Esophagus squamous epithelium (tissue), 5 donors: ENCODE measurements around the gene ZNF609. TPM values are rescaled to one million over a fixed set of nuclear protein-coding genes. Genes with fewer than 3 reads are reported as not detected.

Experiments used
- DNase-seq: peaks from one replicate; lab custom pipeline; 2025; lab: John Stamatoyannopoulos, UW
- H3K27ac ChIP-seq, 4 donors: fragments of 200-600 bp; sonication (generic); one replicate each; pipeline ENCODE4 v1.5.1; 2016 to 2019; ENCODE audit warnings: mild to moderate bottlenecking in 1 of 4
- H3K27me3 ChIP-seq, 4 donors: fragments of 200-600 bp; sonication (generic); 1 replicate in 3 of 4; 2 replicates in 1 of 4; pipeline versions ENCODE4 v1.5.1 to v1.6.0; 2017 to 2021; ENCODE audit warnings: antibody characterized with exemption in 1 of 4
- H3K36me3 ChIP-seq, 3 donors: fragments of 200-600 bp; sonication (generic); one replicate each; pipeline ENCODE4 v1.5.1; 2016 to 2019
- H3K4me1 ChIP-seq, 3 donors: fragments of 200-600 bp; sonication (generic); one replicate each; pipeline ENCODE4 v1.5.1; 2017 to 2019
- H3K4me3 ChIP-seq, 4 donors: fragments of 200-600 bp; sonication (generic); 1 replicate in 3 of 4; 2 replicates in 1 of 4; pipeline ENCODE4 v1.5.1; 2016 to 2019; ENCODE audit warnings: mild to moderate bottlenecking in 2 of 4, moderate library complexity in 1 of 4
- H3K9me3 ChIP-seq, 3 donors: fragments of 200-600 bp; sonication (generic); one replicate each; pipeline ENCODE4 v1.5.1; 2016 to 2019
- POLR2A ChIP-seq, 4 donors: fragments of 450-650 bp; IDR thresholded peaks; one replicate each; pipeline ENCODE4 v1.6.1; 2017; ENCODE audit warnings: antibody characterized with exemption in 4 of 4, mild to moderate bottlenecking in 4 of 4, moderate library complexity in 3 of 4
- WGBS, 2 donors: methylation state at CpG; one replicate each; pipeline ENCODE4 v1.1.5; 2018; 5-methylcytosine and 5-hydroxymethylcytosine counted together
- intact Hi-C: fragments of 100-400 bp; cut with DNase I; formaldehyde crosslinking; loops from one replicate; pipeline ENCODE4 v1.15.0; 2022
- total RNA-seq, 4 donors: library from RNA; depleted of rRNA; stranded (reverse); fragments of >200 nt; gene quantifications; one replicate each; pipeline ENCODE4 v1.1.0, GENCODE V29; 2016
- TF ChIP-seq, protein P1 (sequence below), 6 experiments: fragments of 450-650 bp in 4 of 6; fragments of 200-600 bp in 2 of 6; sonication (generic) in 2 of 6; IDR thresholded peaks; one replicate each; pipeline ENCODE4 v1.5.1; 2016 to 2019; ENCODE audit warnings: antibody characterized with exemption in 6 of 6, mild to moderate bottlenecking in 4 of 6, moderate library complexity in 4 of 6
- donor health status: DM: yes; HTN: yes; CAD: no.

ZNF609 gene
- total RNA-seq, 4 donors from 2014 or later = 10.2 to 25.2 (median 13.8) TPM

DNA sequence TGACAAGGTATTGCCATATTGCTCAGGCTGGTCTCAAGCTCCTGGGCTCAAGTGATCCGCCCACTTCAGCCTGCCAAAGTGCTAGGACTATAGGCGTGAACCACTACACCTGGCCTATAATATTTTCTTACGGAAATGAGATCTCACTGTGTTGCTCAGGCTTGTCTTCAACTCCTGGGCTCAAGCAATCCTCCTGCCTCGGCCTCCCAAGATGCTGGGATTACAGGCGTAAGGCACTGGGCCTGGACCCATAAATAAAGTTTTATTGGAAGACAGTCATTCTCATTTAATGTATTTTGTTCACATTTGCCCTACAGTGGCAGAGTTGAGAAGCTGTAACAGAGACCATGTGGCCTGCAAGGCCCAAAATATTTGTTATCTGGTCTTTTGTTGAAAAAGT lies 173.0 kb downstream of the ZNF609 start:
- intact Hi-C loops = no loop called here
- H3K4me1 ChIP-seq = peaks cover 26 to 45% (median 28%) of the 10 kb centered on the region in 3 donors
- TF ChIP-seq POLR2A (IDR thresholded peaks at IDR 0.05) = no peak
- TF ChIP-seq, protein P1, sequence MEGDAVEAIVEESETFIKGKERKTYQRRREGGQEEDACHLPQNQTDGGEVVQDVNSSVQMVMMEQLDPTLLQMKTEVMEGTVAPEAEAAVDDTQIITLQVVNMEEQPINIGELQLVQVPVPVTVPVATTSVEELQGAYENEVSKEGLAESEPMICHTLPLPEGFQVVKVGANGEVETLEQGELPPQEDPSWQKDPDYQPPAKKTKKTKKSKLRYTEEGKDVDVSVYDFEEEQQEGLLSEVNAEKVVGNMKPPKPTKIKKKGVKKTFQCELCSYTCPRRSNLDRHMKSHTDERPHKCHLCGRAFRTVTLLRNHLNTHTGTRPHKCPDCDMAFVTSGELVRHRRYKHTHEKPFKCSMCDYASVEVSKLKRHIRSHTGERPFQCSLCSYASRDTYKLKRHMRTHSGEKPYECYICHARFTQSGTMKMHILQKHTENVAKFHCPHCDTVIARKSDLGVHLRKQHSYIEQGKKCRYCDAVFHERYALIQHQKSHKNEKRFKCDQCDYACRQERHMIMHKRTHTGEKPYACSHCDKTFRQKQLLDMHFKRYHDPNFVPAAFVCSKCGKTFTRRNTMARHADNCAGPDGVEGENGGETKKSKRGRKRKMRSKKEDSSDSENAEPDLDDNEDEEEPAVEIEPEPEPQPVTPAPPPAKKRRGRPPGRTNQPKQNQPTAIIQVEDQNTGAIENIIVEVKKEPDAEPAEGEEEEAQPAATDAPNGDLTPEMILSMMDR (IDR thresholded peaks at IDR 0.05) = no peak
- peaks cover 0 to 33% (median 0%) of the 10 kb centered on the region in 3 donors for H3K36me3 ChIP-seq
- H3K27me3 ChIP-seq = no peaks in the 10 kb centered on the region
- DNase-seq = no peak
- no peak overlapping the region for H3K4me3 ChIP-seq
- WGBS, 2 donors = 93 to 96% methylated on average over 4 to 5 of the region's 5 CpGs
- H3K27ac ChIP-seq = peak overlapping the region in 1 of 4 donors; percentile 77
- H3K9me3 ChIP-seq = no peaks in the 10 kb centered on the region

DNA sequence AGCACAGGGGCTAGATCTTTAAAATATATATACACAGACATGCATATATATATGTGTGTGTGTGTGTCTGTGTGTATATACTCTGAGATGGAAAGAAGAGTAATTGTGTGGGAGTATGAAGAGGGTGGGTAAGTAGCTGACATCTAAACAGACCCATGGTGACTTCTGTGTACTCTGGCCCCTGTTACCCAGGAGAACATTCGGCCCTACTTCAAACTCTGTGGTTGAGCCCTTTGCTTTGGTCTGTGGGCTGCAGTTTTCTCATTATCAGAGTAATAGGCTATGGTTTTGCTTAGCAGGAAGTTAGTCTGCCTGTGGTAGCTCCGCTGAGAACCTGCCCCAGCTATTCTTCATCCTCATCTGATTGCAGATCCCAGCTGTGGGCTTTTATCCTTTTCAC lies 173.6 kb downstream of the ZNF609 start:
- no peaks in the 10 kb centered on the region for H3K9me3 ChIP-seq
- H3K27ac ChIP-seq = peak overlapping the region in 3 of 4 donors; percentile 61 to 77 (median 74)
- H3K4me1 ChIP-seq = peaks cover 27 to 48% (median 28%) of the 10 kb centered on the region in 3 donors
- H3K36me3 ChIP-seq = peaks cover 0 to 33% (median 0%) of the 10 kb centered on the region in 3 donors
- no peak for TF ChIP-seq POLR2A (IDR thresholded peaks at IDR 0.05)
- TF ChIP-seq, protein P1 (IDR thresholded peaks at IDR 0.05) = no peak
- DNase-seq = no peak
- intact Hi-C loops = no loop called here
- H3K4me3 ChIP-seq = no peak overlapping the region
- 32 to 58% methylated on average over 2 of the region's 2 CpGs for WGBS, 2 donors
- H3K27me3 ChIP-seq = no peaks in the 10 kb centered on the region

DNA sequence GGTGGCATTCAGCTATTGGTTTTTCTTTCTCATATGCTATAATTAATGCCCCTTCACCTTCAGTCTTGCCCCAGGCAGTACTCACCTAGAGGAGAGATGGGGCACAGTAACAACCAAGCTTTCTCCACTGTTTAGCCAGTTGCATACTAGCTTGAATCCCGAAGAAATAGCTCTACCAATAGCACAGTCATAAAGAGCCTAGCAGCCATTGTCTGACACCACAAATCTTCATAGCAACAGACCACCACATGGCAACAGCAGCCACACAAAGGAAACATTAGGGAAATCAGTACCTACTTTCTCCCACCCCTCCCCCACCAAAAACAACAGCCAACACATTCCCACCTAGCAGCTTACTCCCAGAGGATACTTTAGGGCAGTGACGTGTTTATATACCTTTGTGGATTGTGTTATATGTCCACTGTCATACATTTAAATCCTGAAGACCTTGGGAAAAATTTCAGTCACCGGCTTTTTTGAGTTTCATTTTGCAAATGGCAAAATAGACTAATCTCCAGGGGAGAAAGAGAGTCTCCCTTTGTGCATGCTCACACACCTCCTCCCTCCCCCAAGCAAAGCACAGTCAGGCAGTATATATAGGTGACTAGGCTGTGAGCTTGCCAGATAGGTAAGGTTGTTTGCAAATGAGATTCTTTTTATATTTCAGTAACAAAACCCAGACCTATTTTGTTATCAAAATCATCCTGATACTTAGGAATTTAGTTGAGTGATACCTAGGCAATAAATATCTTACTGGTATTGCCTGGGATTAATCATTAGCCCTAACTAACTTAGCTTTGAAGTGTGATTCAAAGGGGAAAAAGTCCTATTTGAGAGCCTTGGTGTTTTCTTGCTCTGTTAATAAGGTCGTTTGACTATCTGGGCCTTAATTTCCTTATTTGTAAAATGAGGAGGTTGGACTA lies 174.5 kb downstream of the ZNF609 start:
- TF ChIP-seq, protein P1 (IDR thresholded peaks at IDR 0.05) = no peak
- no peak for TF ChIP-seq POLR2A (IDR thresholded peaks at IDR 0.05)
- intact Hi-C loops = no loop called here
- Histone ChIP-seq H3K27ac (peak overlapping the region; percentile 61 to 77 (median 68)), H3K4me3 (no peak overlapping the region), H3K27me3 (no peaks in the 10 kb centered on the region), H3K9me3 (no peaks in the 10 kb centered on the region), H3K36me3 (peaks cover 0 to 28% (median 0%) of the 10 kb centered on the region in 3 donors), H3K4me1 (peaks cover 28 to 56% (median 32%) of the 10 kb centered on the region in 3 donors)
- 29 to 37% methylated on average over 4 of the region's 4 CpGs for WGBS, 2 donors
- no peak for DNase-seq

DNA sequence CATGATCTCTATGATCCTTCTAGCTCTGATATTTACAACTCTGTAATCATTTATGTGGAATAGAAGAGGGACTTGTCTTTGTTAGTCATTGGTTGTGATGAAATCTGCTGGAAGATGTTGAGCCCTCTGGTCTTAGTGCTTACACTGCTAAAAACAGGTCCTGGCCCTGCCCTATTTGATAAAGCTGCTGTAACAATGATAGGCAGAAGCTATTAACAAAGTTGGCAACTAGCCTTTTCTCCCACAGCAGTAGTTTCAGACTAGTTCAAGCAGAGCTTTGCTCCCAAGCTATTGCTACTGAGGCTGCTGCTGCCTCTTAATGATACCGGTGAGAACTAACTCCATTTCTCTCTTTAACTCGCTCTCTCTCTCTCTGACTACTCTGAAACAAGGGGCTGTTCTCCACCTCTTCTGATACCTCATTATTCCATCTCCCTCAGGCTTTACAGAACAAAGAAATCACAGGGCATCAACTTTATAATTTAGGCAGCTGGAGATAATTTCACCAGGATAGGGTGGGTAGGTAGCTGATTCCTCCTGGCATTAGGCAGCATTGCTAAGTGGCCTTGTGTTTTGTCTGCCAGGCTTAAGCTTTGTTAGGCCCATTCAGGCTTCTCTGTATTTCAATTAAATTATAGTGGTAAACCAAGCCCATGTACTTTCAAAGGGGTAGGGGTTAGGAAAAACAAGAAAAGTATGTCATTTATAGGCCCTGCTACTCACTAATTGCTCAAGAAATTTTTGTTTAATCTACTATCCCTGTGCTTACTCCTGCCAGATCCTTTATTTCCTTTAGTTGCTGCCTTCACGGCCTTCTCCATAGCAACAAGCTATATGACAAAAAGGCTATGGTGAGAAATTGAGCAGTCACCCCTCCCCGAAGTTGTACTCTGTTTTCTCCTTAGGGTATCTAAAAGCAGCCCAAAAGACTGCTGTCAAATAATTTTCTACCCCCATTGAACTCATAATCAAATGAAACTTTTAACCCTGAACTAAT lies 175.4 kb downstream of the ZNF609 start:
- peaks cover 31 to 66% (median 35%) of the 10 kb centered on the region in 3 donors for H3K4me1 ChIP-seq
- DNase-seq = no peak
- H3K27ac ChIP-seq = peak overlapping the region; percentile 61 to 77 (median 68)
- TF ChIP-seq POLR2A (IDR thresholded peaks at IDR 0.05) = no peak
- TF ChIP-seq, protein P1 (IDR thresholded peaks at IDR 0.05) = no peak
- 26 to 27% methylated on average over 4 of the region's 4 CpGs for WGBS, 2 donors
- intact Hi-C loops = no loop called here
- H3K27me3 ChIP-seq = no peaks in the 10 kb centered on the region
- H3K9me3 ChIP-seq = no peaks in the 10 kb centered on the region
- H3K4me3 ChIP-seq = no peak overlapping the region
- H3K36me3 ChIP-seq = peaks cover 0 to 27% (median 0%) of the 10 kb centered on the region in 3 donors
